H1 (cell line): ENCODE results near the gene LY6G5C. TPM values are rescaled to one million over a fixed set of nuclear protein-coding genes. Genes with fewer than 3 reads are reported as not detected.

Source experiments
- CTCF ChIP-seq, 3 experiments: IDR thresholded peaks; 1 replicate in 2 of 3; 2 replicates in 1 of 3; pipeline versions ENCODE4 v1.5.1 to v1.6.1; 2011; ENCODE audit warnings: low read length in 3 of 3, mild to moderate bottlenecking in 3 of 3, inconsistent platforms in 2 of 3, low read depth in 1 of 3, moderate library complexity in 1 of 3; ENCODE audit not compliant: insufficient read depth in 1 of 3; ENCODE audit errors: control extremely low read depth in 1 of 3
- RAD21 ChIP-seq, 2 experiments: IDR thresholded peaks in 1 of 2; conservative IDR thresholded peaks in 1 of 2; 2 replicates each; pipeline ENCODE4 v1.6.1; 2011; ENCODE audit warnings: low read depth in 2 of 2, low read length in 2 of 2, improper control_type of control experiment in 1 of 2, inconsistent platforms in 1 of 2, mild to moderate bottlenecking in 1 of 2, moderate library complexity in 1 of 2
- SRF ChIP-seq: IDR thresholded peaks from 2 replicates; pipeline ENCODE4 v1.6.1; 2011; ENCODE audit warnings: mild to moderate bottlenecking, low read depth, low read length, moderate library complexity
- TAF7 ChIP-seq: optimal IDR thresholded peaks from 2 replicates; pipeline ENCODE3; 2011; ENCODE audit warnings: low read depth, mild to moderate bottlenecking, inconsistent platforms, low read length, moderate library complexity, borderline replicate concordance
- polyA plus RNA-seq, 7 experiments: library from polyadenylated mRNA; depleted of rRNA in 3 of 7; stranded (reverse) in 5 of 7; unstranded in 2 of 7; fragments of >200 nt in 5 of 7; fragments of 200-250 nt in 2 of 7; gene quantifications; 1 replicate in 5 of 7; 2 replicates in 1 of 7; 4 replicates in 1 of 7; pipeline versions ENCODE4 v1.2.1 to v1.2.3, GENCODE V29; 2011 to 2013; ENCODE audit warnings: missing spikeins in 2 of 7, mixed read lengths in 2 of 7
- total RNA-seq: library from RNA; stranded (reverse); fragmentation: NEBNext Ultra II Directional; extraction: Animal tissue kit (Norgen Biotek cat#: 25700); gene quantifications from 2 replicates; pipeline ENCODE4 v1.2.1, GENCODE V29; 2021

LY6G5C gene
- total and polyA plus RNA-seq, 2 of the 8 experiments (the other 6 are each of a cell fraction or from before 2014, with no cell fraction given) = 1.1 to 1.8 TPM

- TF ChIP-seq CTCF (IDR thresholded peaks at IDR 0.05; ENCODE audit: control extremely low read depth in 1 of 3, insufficient read depth in 1 of 3, low read depth in 1 of 3, low read length in 3 of 3) = no peak
- TF ChIP-seq RAD21 (IDR thresholded peaks at IDR 0.05 in 1 of 2, conservative IDR thresholded peaks at IDR 0.05 in 1 of 2; ENCODE audit: low read depth in 2 of 2, low read length in 2 of 2) = no peak
- TF ChIP-seq TAF7 = no peak
- TF ChIP-seq SRF = no peak
Observed at GRCh38 chr6:31634969-31635575, 45.8 kb downstream of the LY6G5C start (continued).
